Transverse colon (tissue), 4 donors: ENCODE measurements around the gene TAF1A. TPM values are rescaled to one million over a fixed set of nuclear protein-coding genes. Genes with fewer than 3 reads are reported as not detected.

ENCODE experiments used
- DNase-seq: peaks from one replicate; pipeline ENCODE4 v3.0.0-alpha.2; 2019
- H3K27ac ChIP-seq, 4 donors: fragments of 200-600 bp; sonication (generic); 2 replicates each; pipeline ENCODE4 v1.5.1; 2016 to 2018; ENCODE audit warnings: inconsistent platforms in 4 of 4
- H3K27me3 ChIP-seq: fragments of 200-600 bp; sonication (generic); 2 replicates; pipeline ENCODE4 v1.5.1; 2017; ENCODE audit warnings: inconsistent platforms
- H3K36me3 ChIP-seq, 4 donors: fragments of 200-600 bp; sonication (generic); 2 replicates each; pipeline ENCODE4 v1.5.1; 2017 to 2019; ENCODE audit warnings: inconsistent platforms in 4 of 4
- H3K4me1 ChIP-seq, 4 donors: fragments of 200-600 bp; sonication (generic); 2 replicates each; pipeline ENCODE4 v1.5.1; 2017 to 2020; ENCODE audit warnings: inconsistent platforms in 4 of 4
- H3K4me3 ChIP-seq, 4 donors: fragments of 200-600 bp; sonication (generic); 1 replicate in 1 of 4; 2 replicates in 3 of 4; pipeline versions ENCODE4 v1.5.1 to v1.6.1; 2017 to 2019; ENCODE audit warnings: inconsistent platforms in 4 of 4
- H3K9me3 ChIP-seq, 2 donors: fragments of 200-600 bp; sonication (generic); 2 replicates each; pipeline ENCODE4 v1.5.1; 2017 to 2019; ENCODE audit warnings: inconsistent platforms in 2 of 2
- EP300 ChIP-seq: sonication (generic); formaldehyde crosslinking; IDR thresholded peaks from one replicate; pipeline ENCODE4 v1.6.1; 2017; ENCODE audit warnings: antibody characterized with exemption, low read depth
- POLR2A ChIP-seq: fragments of 450-650 bp; IDR thresholded peaks from one replicate; pipeline ENCODE4 v1.6.1; 2016; ENCODE audit warnings: antibody characterized with exemption, mild to moderate bottlenecking, moderate library complexity
- POLR2AphosphoS5 ChIP-seq, 3 donors: sonication (generic); formaldehyde crosslinking; IDR thresholded peaks; one replicate each; pipeline ENCODE4 v1.6.1; 2016; ENCODE audit warnings: antibody characterized with exemption in 3 of 3
- WGBS, 2 donors: methylation state at CpG; one replicate each; pipeline ENCODE4 v1.1.5; 2018; ENCODE audit warnings: low coverage in 1 of 2; 5-methylcytosine and 5-hydroxymethylcytosine counted together
- in situ Hi-C, 4 donors: fragments of 200-750 bp; cut with MboI; loops; one replicate each; pipeline versions ENCODE4 v1.15.0 to v1.15.1; 2017; ENCODE audit warnings: low sequenced_read_pairs in 3 of 4, low pct_ligation_motif_present in 1 of 4, low pct_unique_long_range_greater_than_20kb in 1 of 4
- intact Hi-C: fragments of 100-400 bp; cut with DNase I; formaldehyde crosslinking; loops from one replicate; pipeline ENCODE4 v1.15.1; 2023; ENCODE audit warnings: low total_unique reads
- total RNA-seq, 4 donors: library from RNA; depleted of rRNA; stranded (reverse); fragments of >200 nt; gene quantifications; one replicate each; pipeline ENCODE4 v1.1.0, GENCODE V29; 2016
- TF ChIP-seq, protein P1 (sequence below), 5 experiments: fragments of 200-600 bp in 3 of 5; fragments of 450-650 bp in 2 of 5; sonication (generic) in 3 of 5; IDR thresholded peaks; 1 replicate in 2 of 5; 2 replicates in 3 of 5; pipeline ENCODE4 v1.5.1; 2016 to 2017; ENCODE audit warnings: antibody characterized with exemption in 5 of 5, inconsistent platforms in 3 of 5, mild to moderate bottlenecking in 2 of 5, moderate library complexity in 1 of 5

The TAF1A gene
- total RNA-seq, 4 donors from 2014 or later = 2.2 to 10.1 (median 4.1) TPM

DNA sequence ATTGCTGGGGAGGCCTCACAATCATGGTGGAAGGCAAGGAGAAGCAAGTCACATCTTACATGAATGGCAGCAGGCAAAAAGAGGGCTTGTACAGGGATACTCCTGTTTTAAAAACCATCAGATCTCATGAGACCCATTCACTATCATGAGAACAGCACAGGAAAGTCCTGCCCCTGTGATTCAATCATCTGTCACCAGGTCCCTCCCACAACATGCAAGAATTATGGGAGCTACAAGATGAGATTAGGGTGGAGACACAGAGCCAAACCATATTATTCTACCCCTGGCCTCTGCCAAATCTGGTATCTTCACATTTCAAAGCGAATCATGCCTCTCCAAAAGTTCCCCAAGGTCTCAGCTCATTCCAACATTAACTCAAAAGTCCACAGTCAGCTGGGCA is 17.0 kb upstream of the TAF1A start:
- in situ Hi-C loops (no loop called here), intact Hi-C loops (no loop called here)
- Histone ChIP-seq H3K9me3 (no peaks in the 10 kb centered on the region), H3K27me3 (no peaks in the 10 kb centered on the region), H3K4me1 (peaks cover 0 to 7% (median 0%) of the 10 kb centered on the region in 4 donors), H3K4me3 (no peak overlapping the region), H3K27ac (no peak overlapping the region), H3K36me3 (no peaks in the 10 kb centered on the region)
- DNase-seq = no peak
- WGBS, 2 donors = 87 to 100% methylated on average over 1 of the region's 1 CpG
- no peak for TF ChIP-seq EP300
- no peak for TF ChIP-seq POLR2A
- TF ChIP-seq, protein P1, sequence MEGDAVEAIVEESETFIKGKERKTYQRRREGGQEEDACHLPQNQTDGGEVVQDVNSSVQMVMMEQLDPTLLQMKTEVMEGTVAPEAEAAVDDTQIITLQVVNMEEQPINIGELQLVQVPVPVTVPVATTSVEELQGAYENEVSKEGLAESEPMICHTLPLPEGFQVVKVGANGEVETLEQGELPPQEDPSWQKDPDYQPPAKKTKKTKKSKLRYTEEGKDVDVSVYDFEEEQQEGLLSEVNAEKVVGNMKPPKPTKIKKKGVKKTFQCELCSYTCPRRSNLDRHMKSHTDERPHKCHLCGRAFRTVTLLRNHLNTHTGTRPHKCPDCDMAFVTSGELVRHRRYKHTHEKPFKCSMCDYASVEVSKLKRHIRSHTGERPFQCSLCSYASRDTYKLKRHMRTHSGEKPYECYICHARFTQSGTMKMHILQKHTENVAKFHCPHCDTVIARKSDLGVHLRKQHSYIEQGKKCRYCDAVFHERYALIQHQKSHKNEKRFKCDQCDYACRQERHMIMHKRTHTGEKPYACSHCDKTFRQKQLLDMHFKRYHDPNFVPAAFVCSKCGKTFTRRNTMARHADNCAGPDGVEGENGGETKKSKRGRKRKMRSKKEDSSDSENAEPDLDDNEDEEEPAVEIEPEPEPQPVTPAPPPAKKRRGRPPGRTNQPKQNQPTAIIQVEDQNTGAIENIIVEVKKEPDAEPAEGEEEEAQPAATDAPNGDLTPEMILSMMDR (IDR thresholded peaks at IDR 0.05) = no peak

- no peaks in the 10 kb centered on the region for H3K36me3 ChIP-seq
- H3K4me1 ChIP-seq = peaks cover 0 to 6% (median 0%) of the 10 kb centered on the region in 4 donors
- H3K9me3 ChIP-seq = no peaks in the 10 kb centered on the region
- DNase-seq = no peak
- intact Hi-C loops = no loop called here
- TF ChIP-seq POLR2AphosphoS5 (IDR thresholded peaks at IDR 0.05) = no peak
- TF ChIP-seq, protein P1 (IDR thresholded peaks at IDR 0.05) = no peak
- no peak for TF ChIP-seq EP300
- no peak overlapping the region for H3K4me3 ChIP-seq
- no peaks in the 10 kb centered on the region for H3K27me3 ChIP-seq
- WGBS, 2 donors = 69 to 77% methylated on average over 3 of the region's 3 CpGs
- in situ Hi-C loops = no loop called here
- peak overlapping the region in 1 of 4 donors; percentile 52 for H3K27ac ChIP-seq
Measured at GRCh38 chr1:222601257-222601656, 11.5 kb upstream of the TAF1A start.

- in situ Hi-C loops (no loop called here), intact Hi-C loops (no loop called here)
- DNase-seq = no peak
- Histone ChIP-seq H3K4me3 (no peak overlapping the region), H3K27ac (peak overlapping the region in 1 of 4 donors; percentile 52), H3K4me1 (peaks cover 0 to 6% (median 0%) of the 10 kb centered on the region in 4 donors), H3K9me3 (no peaks in the 10 kb centered on the region), H3K36me3 (no peaks in the 10 kb centered on the region), H3K27me3 (no peaks in the 10 kb centered on the region)
- no peak for TF ChIP-seq POLR2AphosphoS5 (IDR thresholded peaks at IDR 0.05)
- TF ChIP-seq, protein P1 (IDR thresholded peaks at IDR 0.05) = no peak
- TF ChIP-seq POLR2A = no peak
- no peak for TF ChIP-seq EP300
- 37 to 50% methylated on average over 1 of the region's 1 CpG for WGBS, 2 donors
Measured at GRCh38 chr1:222600281-222600680, 10.5 kb upstream of the TAF1A start.

DNA sequence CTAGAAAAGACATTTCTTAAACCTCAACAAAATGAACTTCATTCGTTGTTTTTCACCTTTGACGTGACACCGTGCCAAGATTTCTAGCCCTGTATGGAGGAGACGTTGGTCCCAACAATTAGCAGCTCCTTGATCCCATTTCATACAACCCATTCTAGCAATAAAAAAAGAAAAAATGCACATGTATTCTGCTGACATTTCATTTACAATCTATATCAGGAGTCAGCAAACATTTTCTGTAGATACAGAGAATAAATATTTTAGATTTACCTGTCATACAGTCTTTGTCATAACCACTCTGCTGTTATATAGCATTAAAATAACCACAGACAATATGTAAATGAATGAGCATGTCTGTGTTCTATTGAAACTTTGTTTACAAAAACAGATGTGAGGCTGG is 7.0 kb upstream of the TAF1A start:
- no peak for TF ChIP-seq POLR2A
- TF ChIP-seq, protein P1 (IDR thresholded peaks at IDR 0.05) = no peak
- TF ChIP-seq EP300 = no peak
- Histone ChIP-seq H3K27me3 (no peaks in the 10 kb centered on the region), H3K4me3 (no peak overlapping the region), H3K4me1 (peaks cover 0 to 6% (median 0%) of the 10 kb centered on the region in 4 donors), H3K36me3 (no peaks in the 10 kb centered on the region), H3K9me3 (no peaks in the 10 kb centered on the region), H3K27ac (no peak overlapping the region)
- WGBS, 2 donors = 88 to 89% methylated on average over 4 of the region's 4 CpGs
- intact Hi-C loops = no loop called here
- DNase-seq = no peak
- in situ Hi-C loops = no loop called here
